GM18508 (cell line): ENCODE measurements around the gene SYTL2.
"Not testable (repeated sequence)": the region's sequence is repeated elsewhere in the genome, so short reads cannot be mapped to it uniquely, and the experiment has no call there.

Experiments used
- ATAC-seq: cut with Tn5 transposase; IDR thresholded peaks from one replicate; pipeline ENCODE4 v1.9.1; 2021; ENCODE audit warnings: moderate number of reproducible peaks; ENCODE audit not compliant: insufficient read depth, unreplicated experiment

Gene SYTL2, protein sequence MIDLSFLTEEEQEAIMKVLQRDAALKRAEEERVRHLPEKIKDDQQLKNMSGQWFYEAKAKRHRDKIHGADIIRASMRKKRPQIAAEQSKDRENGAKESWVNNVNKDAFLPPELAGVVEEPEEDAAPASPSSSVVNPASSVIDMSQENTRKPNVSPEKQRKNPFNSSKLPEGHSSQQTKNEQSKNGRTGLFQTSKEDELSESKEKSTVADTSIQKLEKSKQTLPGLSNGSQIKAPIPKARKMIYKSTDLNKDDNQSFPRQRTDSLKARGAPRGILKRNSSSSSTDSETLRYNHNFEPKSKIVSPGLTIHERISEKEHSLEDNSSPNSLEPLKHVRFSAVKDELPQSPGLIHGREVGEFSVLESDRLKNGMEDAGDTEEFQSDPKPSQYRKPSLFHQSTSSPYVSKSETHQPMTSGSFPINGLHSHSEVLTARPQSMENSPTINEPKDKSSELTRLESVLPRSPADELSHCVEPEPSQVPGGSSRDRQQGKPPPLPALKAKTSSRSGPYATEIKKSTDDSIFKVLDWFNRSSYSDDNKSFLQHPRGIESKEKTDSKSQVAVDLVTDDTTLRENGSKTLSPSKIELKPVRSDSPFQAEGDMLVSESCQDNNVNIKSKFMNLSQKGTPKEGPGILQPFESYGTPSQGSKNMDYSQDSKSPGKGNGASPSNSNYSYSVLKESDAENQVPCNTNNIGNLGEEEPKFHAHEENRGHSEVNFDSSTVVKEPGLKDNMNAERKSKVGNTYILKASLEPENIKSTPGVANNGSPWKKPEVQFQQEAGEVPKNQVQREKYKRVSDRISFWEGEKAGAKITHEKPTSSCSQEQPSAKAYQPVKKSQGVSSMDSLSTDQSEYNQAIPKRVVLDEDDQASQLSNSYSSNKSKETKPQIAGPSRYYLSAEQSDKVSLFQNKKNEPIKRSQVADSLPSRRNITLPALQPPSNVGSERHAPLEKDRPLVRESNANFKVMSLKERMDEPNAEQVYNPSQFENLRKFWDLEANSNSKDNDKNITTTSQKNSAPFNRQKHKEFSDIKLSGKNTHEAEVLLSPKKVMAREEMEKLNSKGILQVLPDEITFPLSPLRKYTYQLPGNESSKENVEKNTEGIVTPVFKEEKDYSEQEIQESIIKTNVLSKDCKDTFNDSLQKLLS (N-terminal part only)

DNA sequence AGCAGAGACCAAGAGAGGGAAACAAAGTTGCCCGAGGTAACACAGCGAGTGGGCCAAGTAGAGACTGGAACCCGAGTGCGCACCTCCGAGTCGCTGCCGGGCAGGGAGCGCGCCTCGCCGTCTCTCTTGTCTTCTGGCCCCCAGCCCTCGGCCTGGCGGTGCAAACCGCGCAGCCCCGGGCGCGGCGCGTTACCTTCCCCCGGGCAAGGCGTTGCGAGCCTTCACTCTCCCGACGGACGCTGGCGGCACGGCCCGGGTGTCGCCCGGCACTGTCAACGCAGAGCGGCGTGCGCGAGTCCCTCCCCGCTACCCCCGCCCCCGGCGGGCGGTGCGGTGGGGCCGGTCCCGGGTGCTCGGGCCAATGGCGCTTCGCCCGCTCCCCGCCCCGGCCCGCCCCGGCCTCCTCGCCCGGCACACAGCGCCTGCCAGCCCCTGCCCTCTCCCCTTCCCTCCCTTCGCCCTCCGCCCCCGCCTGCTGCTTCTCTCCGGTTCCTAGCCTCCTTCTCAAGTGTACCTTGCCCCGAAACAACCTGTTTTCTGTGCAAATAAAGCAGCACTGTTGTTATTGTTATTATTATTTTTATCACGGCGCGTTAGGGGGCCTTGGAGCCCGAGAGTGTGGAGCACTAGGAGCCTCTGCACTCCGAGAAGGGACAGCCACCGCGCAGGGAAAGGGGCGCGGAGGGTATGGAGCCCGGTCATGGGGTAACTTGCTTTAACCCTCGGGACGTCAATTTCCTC, at the start of gene SYTL2:
TSS of gene SYTL2 (minus strand) at position 271 of the 741 bp plus-strand sequence. CDS start 53,416 bp downstream, outside the sequence.
- ATAC-seq, result no peak

DNA sequence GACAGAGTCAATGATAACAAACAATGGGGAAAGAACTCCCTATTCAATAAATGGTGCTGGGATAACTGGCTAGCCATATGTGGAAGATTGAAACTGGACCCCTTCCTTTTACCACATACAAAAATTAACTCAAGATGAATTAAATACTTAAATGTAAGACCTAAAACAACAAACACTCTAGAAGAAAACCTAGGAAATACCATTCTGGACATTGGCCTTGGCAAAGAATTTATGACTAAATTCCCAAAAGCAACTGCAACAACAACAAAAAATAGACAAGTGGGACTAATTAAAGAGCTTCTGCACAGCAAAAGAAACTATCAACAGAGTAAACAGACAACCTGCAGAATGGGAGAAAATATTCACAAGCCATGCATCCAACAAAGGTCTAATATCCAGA, 48.6 kb upstream of the SYTL2 start:
- ATAC-seq, result not testable (repeated sequence)

- no peak for ATAC-seq
Measured at GRCh38 chr11:85857098-85857497, 46.2 kb upstream of the SYTL2 start.

- no peak for ATAC-seq
Measured at GRCh38 chr11:85855341-85855656, 44.4 kb upstream of the SYTL2 start, which contains the start of gene CCDC83. TSS of gene CCDC83 (plus strand) at chr11:85855383. CDS start at chr11:85865124, 9,741 bp downstream.

- ATAC-seq, result peak; percentile 99
Measured at GRCh38 chr11:85854557-85855340, 43.8 kb upstream of the SYTL2 start.

GRCh38 chr11:85854212-85854556, 43.2 kb upstream of the SYTL2 start:
- no peak for ATAC-seq

DNA sequence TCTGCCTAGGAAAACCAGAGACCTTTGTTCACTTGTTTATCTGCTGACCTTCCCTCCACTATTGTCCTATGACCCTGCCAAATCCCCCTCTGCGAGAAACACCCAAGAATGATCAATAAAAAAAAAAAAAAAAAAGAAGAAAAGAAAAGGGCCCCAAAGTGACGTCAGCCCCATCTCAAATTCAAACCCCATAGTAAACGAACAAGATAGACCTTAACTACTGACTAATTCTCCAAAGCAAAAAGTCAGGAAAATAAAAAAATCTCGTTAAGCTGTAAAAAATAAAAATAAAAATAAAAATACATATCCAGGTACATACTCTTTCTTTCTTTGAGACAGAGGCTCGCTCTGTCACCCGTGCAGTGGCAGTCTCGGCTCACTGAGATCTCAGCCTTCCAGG, 42.6 kb upstream of the SYTL2 start:
- not testable (repeated sequence) for ATAC-seq

- ATAC-seq, result not testable (repeated sequence)
Measured at GRCh38 chr11:85852754-85853153, 41.8 kb upstream of the SYTL2 start.

DNA sequence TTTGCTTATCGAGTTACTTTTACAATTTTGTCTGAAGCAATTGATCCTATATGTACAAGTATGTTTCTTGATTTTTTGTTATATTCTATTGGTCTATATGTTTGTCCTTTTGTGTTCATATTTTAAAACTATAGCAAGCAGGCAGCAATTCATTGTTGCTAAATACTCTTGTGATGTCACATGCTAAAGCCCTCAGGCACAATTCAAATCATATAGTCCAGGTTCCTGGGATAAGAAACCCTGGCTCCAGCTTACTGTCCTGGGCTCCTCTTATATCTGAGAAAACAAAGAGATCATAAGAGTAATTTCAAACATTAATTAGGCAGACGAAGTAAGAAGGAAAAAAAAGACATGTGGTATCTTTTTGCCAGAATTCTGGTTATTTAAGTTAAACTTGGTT, 37.6 kb upstream of the SYTL2 start:
- ATAC-seq, result no peak

GRCh38 chr11:85848006-85848405, 37.1 kb upstream of the SYTL2 start:
- ATAC-seq, result no peak

DNA sequence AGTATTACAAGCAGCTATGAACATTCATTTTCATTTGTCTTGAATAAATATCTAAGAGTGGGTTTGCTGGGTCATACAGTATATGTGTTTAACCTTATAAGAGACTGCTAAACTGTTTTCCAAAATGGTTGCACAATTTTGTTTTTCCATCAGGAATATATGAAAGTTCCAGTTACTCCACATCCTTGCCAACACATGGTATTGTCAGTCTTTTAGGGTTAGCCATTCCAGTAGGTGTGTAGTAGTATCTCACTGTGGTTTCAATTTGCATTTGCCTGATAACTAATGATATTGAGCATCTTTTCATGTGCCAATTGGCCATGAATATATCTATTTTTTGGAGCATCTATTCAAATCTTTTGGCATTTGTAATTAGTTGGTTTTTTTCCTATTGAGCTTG, 36.5 kb upstream of the SYTL2 start:
- no peak for ATAC-seq

DNA sequence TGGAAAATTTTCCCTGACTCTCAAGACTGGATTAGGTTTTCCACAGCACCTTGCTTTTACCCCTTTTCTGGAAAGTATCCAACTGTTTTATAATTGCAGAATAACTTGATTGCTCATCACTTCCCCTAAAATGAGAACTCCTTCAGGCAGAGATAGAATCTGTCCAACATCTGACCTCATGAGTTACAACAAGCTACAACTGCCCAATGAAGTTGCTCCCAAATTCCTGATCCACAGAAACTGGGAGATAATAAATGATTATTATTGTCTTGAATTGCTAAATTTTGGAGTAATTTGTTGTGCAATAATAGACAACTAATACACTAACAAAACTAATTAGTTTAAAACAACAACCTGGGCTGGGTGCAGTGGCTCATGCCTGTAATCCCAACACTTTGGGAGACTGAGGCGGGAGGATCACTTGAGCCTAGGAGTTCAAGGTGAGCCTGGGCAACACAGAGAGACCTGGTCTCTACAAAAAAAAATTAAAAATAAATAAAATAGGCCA, 34.2 kb upstream of the SYTL2 start:
- no peak for ATAC-seq

- ATAC-seq, result peak; percentile 62
Measured at GRCh38 chr11:85844439-85845123, 33.6 kb upstream of the SYTL2 start.

- ATAC-seq, result no peak
Measured at GRCh38 chr11:85843929-85844328, 33.0 kb upstream of the SYTL2 start.

- ATAC-seq, result not testable (repeated sequence)
Measured at GRCh38 chr11:85840932-85841331, 30.0 kb upstream of the SYTL2 start.

GRCh38 chr11:85835729-85836128, 24.8 kb upstream of the SYTL2 start:
- ATAC-seq, result no peak

DNA sequence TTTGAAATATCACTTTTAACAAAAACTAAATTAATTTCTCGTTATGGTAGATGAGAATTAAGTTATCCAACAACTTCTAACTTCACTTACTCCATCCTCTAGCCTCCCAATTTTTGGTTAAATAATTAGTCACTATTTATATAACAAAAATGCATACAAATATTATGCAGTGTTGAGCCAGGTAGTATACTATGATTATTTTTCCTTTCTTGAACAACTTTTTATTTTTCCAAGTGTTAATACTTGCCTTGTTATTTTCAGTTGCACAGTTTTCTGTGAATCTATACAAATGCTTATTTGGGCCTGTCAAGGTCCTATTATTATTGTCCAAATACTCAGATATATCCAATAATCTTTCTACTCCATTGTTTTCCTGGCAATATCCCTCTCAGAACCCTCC, 24.3 kb upstream of the SYTL2 start:
- ATAC-seq, result no peak

GRCh38 chr11:85831050-85831449, 20.1 kb upstream of the SYTL2 start:
- ATAC-seq, result no peak

- ATAC-seq, result no peak
Measured at GRCh38 chr11:85829172-85829571, 18.2 kb upstream of the SYTL2 start.
